GM12878 (cell line): Measurements from ENCODE around the gene UTF1. TPM values are rescaled to one million over a fixed set of nuclear protein-coding genes. Genes with fewer than 3 reads are reported as not detected.

Source experiments
- BHLHE40 ChIP-seq, 2 experiments: fragments of 450-650 bp in 1 of 2; IDR thresholded peaks; 2 replicates each; pipeline ENCODE4 v1.6.1; 2011 to 2017; ENCODE audit warnings: low read depth in 2 of 2, borderline replicate concordance in 1 of 2, improper control_type of control experiment in 1 of 2, low read length in 1 of 2, mild to moderate bottlenecking in 1 of 2
- EZH2 ChIP-seq: IDR thresholded peaks from 2 replicates; pipeline ENCODE4 v1.6.1; 2012; ENCODE audit warnings: low read depth, mild to moderate bottlenecking, control low read depth, inconsistent platforms, low read length, borderline replicate concordance; ENCODE audit not compliant: control insufficient read depth
- GATAD2B ChIP-seq: fragments of 450-650 bp; conservative IDR thresholded peaks from 2 replicates; pipeline ENCODE4 v1.6.1; 2017; ENCODE audit warnings: low read depth, mild to moderate bottlenecking, moderate library complexity
- HCFC1 ChIP-seq: fragments of 150-350 bp; IDR thresholded peaks from 2 replicates; pipeline ENCODE4 v1.6.1; 2014; ENCODE audit warnings: low read length
- POLR2A ChIP-seq: IDR thresholded peaks from 2 replicates; pipeline ENCODE4 v1.6.1; 2011; ENCODE audit warnings: low read depth, mild to moderate bottlenecking, low read length
- RFX5 ChIP-seq: IDR thresholded peaks from 2 replicates; pipeline ENCODE4 v1.6.1; 2011; ENCODE audit warnings: low read depth, low read length, improper control_type of control experiment
- SMARCA5 ChIP-seq: fragments of 450-650 bp; IDR thresholded peaks from 2 replicates; pipeline ENCODE4 v1.6.1; 2017; ENCODE audit warnings: mild to moderate bottlenecking
- polyA plus RNA-seq, 11 experiments: library from polyadenylated mRNA; depleted of rRNA in 4 of 11; unstranded in 6 of 11; stranded (reverse) in 5 of 11; fragments of >200 nt; fragmentation: Nextera tagmentation in 4 of 11; fragmentation: Illumina TruSeq in 1 of 11; extraction: Ambion mirVana in 4 of 11; extraction: Trizol in 1 of 11; gene quantifications; 1 replicate in 1 of 11; 2 replicates in 10 of 11; pipeline versions ENCODE4 v1.2.1 to v1.2.3, GENCODE V29; 2011 to 2016; ENCODE audit warnings: inconsistent platforms in 2 of 11, missing spikeins in 2 of 11, low read depth in 1 of 11
- total RNA-seq, 4 experiments: library from RNA; depleted of rRNA in 3 of 4; stranded (reverse); fragments of >200 nt in 3 of 4; fragmentation: Illumina TruSeq in 1 of 4; extraction: Trizol in 1 of 4; gene quantifications; 2 replicates each; pipeline versions ENCODE4 v1.2.1 to v1.2.3, GENCODE V29; 2013 to 2021
- TF ChIP-seq, protein P1 (sequence below), 3 experiments: IDR thresholded peaks in 2 of 3; conservative IDR thresholded peaks in 1 of 3; 2 replicates each; pipeline ENCODE4 v1.5.1; 2011; ENCODE audit warnings: low read depth in 3 of 3, low read length in 3 of 3, mild to moderate bottlenecking in 3 of 3, control low read depth in 2 of 3, moderate library complexity in 2 of 3, inconsistent platforms in 1 of 3, mixed read lengths in 1 of 3; ENCODE audit not compliant: control insufficient read depth in 2 of 3, insufficient read depth in 1 of 3; ENCODE audit errors: extremely low read depth in 1 of 3
- TF ChIP-seq, protein P2 (sequence below): IDR thresholded peaks from 2 replicates; pipeline ENCODE4 v1.6.1; 2011; ENCODE audit warnings: borderline replicate concordance, low read depth, mild to moderate bottlenecking, moderate library complexity, low read length; ENCODE audit not compliant: insufficient read depth, poor library complexity, severe bottlenecking

Gene UTF1
- total and polyA plus RNA-seq, 10 of the 15 experiments (the other 5 are each of a cell fraction or from before 2014, with no cell fraction given), result not detected

- TF ChIP-seq, protein P1, sequence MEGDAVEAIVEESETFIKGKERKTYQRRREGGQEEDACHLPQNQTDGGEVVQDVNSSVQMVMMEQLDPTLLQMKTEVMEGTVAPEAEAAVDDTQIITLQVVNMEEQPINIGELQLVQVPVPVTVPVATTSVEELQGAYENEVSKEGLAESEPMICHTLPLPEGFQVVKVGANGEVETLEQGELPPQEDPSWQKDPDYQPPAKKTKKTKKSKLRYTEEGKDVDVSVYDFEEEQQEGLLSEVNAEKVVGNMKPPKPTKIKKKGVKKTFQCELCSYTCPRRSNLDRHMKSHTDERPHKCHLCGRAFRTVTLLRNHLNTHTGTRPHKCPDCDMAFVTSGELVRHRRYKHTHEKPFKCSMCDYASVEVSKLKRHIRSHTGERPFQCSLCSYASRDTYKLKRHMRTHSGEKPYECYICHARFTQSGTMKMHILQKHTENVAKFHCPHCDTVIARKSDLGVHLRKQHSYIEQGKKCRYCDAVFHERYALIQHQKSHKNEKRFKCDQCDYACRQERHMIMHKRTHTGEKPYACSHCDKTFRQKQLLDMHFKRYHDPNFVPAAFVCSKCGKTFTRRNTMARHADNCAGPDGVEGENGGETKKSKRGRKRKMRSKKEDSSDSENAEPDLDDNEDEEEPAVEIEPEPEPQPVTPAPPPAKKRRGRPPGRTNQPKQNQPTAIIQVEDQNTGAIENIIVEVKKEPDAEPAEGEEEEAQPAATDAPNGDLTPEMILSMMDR (IDR thresholded peaks at IDR 0.05 in 2 of 3, conservative IDR thresholded peaks at IDR 0.05 in 1 of 3; ENCODE audit: control insufficient read depth in 2 of 3, extremely low read depth in 1 of 3, insufficient read depth in 1 of 3, low read depth in 3 of 3, low read length in 3 of 3), result no peak
- TF ChIP-seq RFX5 (no peak), EZH2 (no peak), POLR2A (peak; percentile 50; the same call in 1 of the 2 replicates), HCFC1 (no peak), GATAD2B (0 out of 2 replicates have a peak, but pooled peaks have one; percentile 68), BHLHE40 (IDR thresholded peaks at IDR 0.05; ENCODE audit: borderline replicate concordance in 1 of 2, low read depth in 2 of 2, low read length in 1 of 2) (no peak), SMARCA5 (no peak; the same call in 1 of the 2 replicates)
- TF ChIP-seq, protein P2, sequence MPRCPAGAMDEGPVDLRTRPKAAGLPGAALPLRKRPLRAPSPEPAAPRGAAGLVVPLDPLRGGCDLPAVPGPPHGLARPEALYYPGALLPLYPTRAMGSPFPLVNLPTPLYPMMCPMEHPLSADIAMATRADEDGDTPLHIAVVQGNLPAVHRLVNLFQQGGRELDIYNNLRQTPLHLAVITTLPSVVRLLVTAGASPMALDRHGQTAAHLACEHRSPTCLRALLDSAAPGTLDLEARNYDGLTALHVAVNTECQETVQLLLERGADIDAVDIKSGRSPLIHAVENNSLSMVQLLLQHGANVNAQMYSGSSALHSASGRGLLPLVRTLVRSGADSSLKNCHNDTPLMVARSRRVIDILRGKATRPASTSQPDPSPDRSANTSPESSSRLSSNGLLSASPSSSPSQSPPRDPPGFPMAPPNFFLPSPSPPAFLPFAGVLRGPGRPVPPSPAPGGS, result peak; percentile 5
- TF ChIP-seq, all 136 proteins: peak for 11
Observed at GRCh38 chr10:133261726-133262325, 31.8 kb downstream of the UTF1 start (continued).
